Endothelial cell of umbilical vein (primary cell): ENCODE results near the gene NUSAP1. TPM values are rescaled to one million over a fixed set of nuclear protein-coding genes. Genes with fewer than 3 reads are reported as not detected.

ENCODE experiments used
- BruUV-seq: library from RNA; stranded (reverse); fragments of 400-500 nt; replicated peaks from 2 replicates; lab custom pipeline; 2021; lab: Mats Ljungman, UMichigan
- CTCF ChIA-PET: fragments of 300-600, 350-600 bp; sonication (Branson Sonifier 250); formaldehyde crosslinking; loops from one replicate; lab custom pipeline; 2021; ENCODE audit warnings: antibody characterized with exemption, inconsistent platforms; lab: Charles Lee
- POLR2A ChIA-PET: fragments of 300-600, 350-600 bp; sonication (Branson Sonifier 250); formaldehyde crosslinking; loops from one replicate; lab custom pipeline; 2021; ENCODE audit warnings: antibody characterized with exemption, inconsistent platforms; lab: Charles Lee
- DNase-seq: peaks from one replicate; pipeline ENCODE4 v3.0.0-alpha.2; 2011; ENCODE audit warnings: low read depth, low spot score
- FAIRE-seq: peaks from 2 replicates; lab custom pipeline; 2011; peaks lifted over from hg19 to GRCh38; lab: Jason Lieb, UNC
- H2AFZ ChIP-seq: 2 replicates; pipeline ENCODE4 v1.6.0; 2012; ENCODE audit warnings: low read depth, low read length, control low read depth, inconsistent platforms
- H3K27ac ChIP-seq: 2 replicates; pipeline ENCODE4 v1.5.1; 2011; ENCODE audit warnings: low read depth, mild to moderate bottlenecking, control low read depth, low read length, moderate library complexity; ENCODE audit not compliant: insufficient read depth
- H3K27me3 ChIP-seq, 2 experiments: 2 replicates each; pipeline versions ENCODE4 v1.6.0 to v1.6.1; 2011; ENCODE audit warnings: low read length in 2 of 2, mixed read lengths in 1 of 2; ENCODE audit not compliant: control insufficient read depth in 2 of 2, insufficient read depth in 2 of 2
- H3K36me3 ChIP-seq, 2 experiments: 2 replicates in 1 of 2; 3 replicates in 1 of 2; pipeline ENCODE4 v1.5.1; 2011; ENCODE audit warnings: low read length in 2 of 2, mild to moderate bottlenecking in 1 of 2, moderate library complexity in 1 of 2; ENCODE audit not compliant: control insufficient read depth in 2 of 2, insufficient read depth in 2 of 2; ENCODE audit errors: extremely low read depth in 1 of 2
- H3K4me1 ChIP-seq: 3 replicates; pipeline ENCODE4 v1.5.1; 2011; ENCODE audit warnings: mild to moderate bottlenecking, low read length; ENCODE audit not compliant: control insufficient read depth, insufficient read depth; ENCODE audit errors: extremely low read depth
- H3K4me2 ChIP-seq: 2 replicates; pipeline ENCODE4 v1.6.1; 2011; ENCODE audit warnings: low read length, control low read depth, mixed read lengths; ENCODE audit not compliant: insufficient read depth
- H3K4me3 ChIP-seq, 3 experiments: fragments of 200-600 bp in 1 of 3; sonication (generic), shearing (Covaris generic) in 1 of 3; replicated peaks in 1 of 3; 2 replicates each; pipeline ENCODE4 v1.5.1; 2011 to 2016; ENCODE audit warnings: control low read depth in 3 of 3, low read length in 3 of 3, mild to moderate bottlenecking in 2 of 3, inconsistent platforms in 1 of 3, low read depth in 1 of 3, moderate library complexity in 1 of 3; ENCODE audit not compliant: insufficient read depth in 1 of 3
- H3K79me2 ChIP-seq: 2 replicates; pipeline ENCODE4 v1.6.0; 2012; ENCODE audit warnings: low read length, inconsistent platforms; ENCODE audit not compliant: control insufficient read depth, insufficient read depth
- H3K9ac ChIP-seq: replicated peaks from 2 replicates; pipeline ENCODE3; 2011; ENCODE audit warnings: low read length, control low read depth; ENCODE audit not compliant: insufficient read depth; ENCODE audit errors: extremely low read depth
- H3K9me1 ChIP-seq: replicated peaks from 3 replicates; pipeline ENCODE4 v1.6.0; 2011; ENCODE audit warnings: mild to moderate bottlenecking, low read length; ENCODE audit not compliant: control insufficient read depth, insufficient read depth; ENCODE audit errors: extremely low read depth
- H3K9me3 ChIP-seq: replicated peaks from 2 replicates; pipeline ENCODE4 v1.5.1; 2012; ENCODE audit warnings: low read length, inconsistent platforms; ENCODE audit not compliant: control insufficient read depth, insufficient read depth
- H4K20me1 ChIP-seq: replicated peaks from 2 replicates; pipeline ENCODE3; 2011; ENCODE audit warnings: mild to moderate bottlenecking, low read length; ENCODE audit not compliant: control insufficient read depth, insufficient read depth; ENCODE audit errors: extremely low read depth
- CTCF ChIP-seq, 2 donors: IDR thresholded peaks; 1 replicate in 1 of 2; 2 replicates in 1 of 2; pipeline ENCODE4 v1.5.1; 2011; ENCODE audit warnings: low read length in 2 of 2, mild to moderate bottlenecking in 2 of 2, moderate library complexity in 2 of 2, control low read depth in 1 of 2, inconsistent platforms in 1 of 2, low read depth in 1 of 2; ENCODE audit not compliant: insufficient read depth in 1 of 2; ENCODE audit errors: extremely low read depth in 1 of 2
- EZH2 ChIP-seq: IDR thresholded peaks from 2 replicates; pipeline ENCODE4 v1.6.1; 2012; ENCODE audit warnings: borderline replicate concordance, low read depth, mild to moderate bottlenecking, moderate library complexity, low read length, inconsistent platforms; ENCODE audit not compliant: severe bottlenecking
- FOS ChIP-seq: IDR thresholded peaks from 2 replicates; pipeline ENCODE4 v1.6.1; 2011; ENCODE audit warnings: mild to moderate bottlenecking, low read length, moderate library complexity, borderline replicate concordance; ENCODE audit not compliant: insufficient read depth
- GATA2 ChIP-seq: IDR thresholded peaks from 2 replicates; pipeline ENCODE4 v1.7.0; 2011; ENCODE audit warnings: low read depth, mild to moderate bottlenecking, moderate library complexity, mixed read lengths, low read length; ENCODE audit not compliant: insufficient read length, insufficient read depth
- JUN ChIP-seq: IDR thresholded peaks from 2 replicates; pipeline ENCODE4 v1.6.1; 2011; ENCODE audit warnings: borderline replicate concordance, low read depth; ENCODE audit not compliant: insufficient read length, insufficient read depth
- MAX ChIP-seq: IDR thresholded peaks from 2 replicates; pipeline ENCODE4 v1.6.1; 2011; ENCODE audit not compliant: insufficient read depth, insufficient read length
- MYC ChIP-seq: IDR thresholded peaks from one replicate; pipeline ENCODE4 v1.6.1; 2011; ENCODE audit warnings: mild to moderate bottlenecking, low read depth, low read length
- POLR2A ChIP-seq: IDR thresholded peaks from 2 replicates; pipeline ENCODE4 v1.6.1; 2012; ENCODE audit warnings: low read depth, mild to moderate bottlenecking, control low read depth, low read length
- POLR2AphosphoS5 ChIP-seq: IDR thresholded peaks from 2 replicates; pipeline ENCODE4 v1.6.1; 2012; ENCODE audit warnings: low read depth, mild to moderate bottlenecking, control low read depth, low read length, moderate library complexity; ENCODE audit not compliant: insufficient read depth
- dilution Hi-C: fragments of 300-500 bp; cut with MboI; formaldehyde crosslinking; loops from one replicate; pipeline ENCODE4 v1.15.0; 2019; ENCODE audit warnings: low sequenced_read_pairs; ENCODE audit not compliant: extremely low pct_ligation_motif_present
- intact Hi-C: fragments of 100-400 bp; cut with micrococcal nuclease; formaldehyde crosslinking; loops from one replicate; pipeline ENCODE4 v1.10.0; 2022
- polyA plus RNA-seq, 4 experiments: library from polyadenylated mRNA; depleted of rRNA in 3 of 4; stranded (reverse) in 3 of 4; unstranded in 1 of 4; fragments of >200 nt; gene quantifications; 2 replicates each; pipeline versions ENCODE4 v1.2.1 to v1.2.3, GENCODE V29; 2011 to 2012; ENCODE audit warnings: missing spikeins in 1 of 4
- total RNA-seq: library from RNA; stranded (reverse); gene quantifications from 2 replicates; pipeline ENCODE4 v1.2.3, GENCODE V29; 2021

Gene NUSAP1
- total and polyA plus RNA-seq, 2 donors (not counting 3 experiments of a cell fraction or from before 2014, with no cell fraction given), result 43.0 to 109 TPM

GRCh38 chr15:41291065-41291631 lies 41.5 kb upstream of the NUSAP1 start:
- H3K4me2 ChIP-seq, result no peak overlapping the region
- ChIA-PET POLR2A (no interaction called here), CTCF (no interaction called here)
- no peak overlapping the region for H3K27ac ChIP-seq
- H3K4me3 ChIP-seq, result no peak overlapping the region
- H3K9me1 ChIP-seq, result no peaks in the 10 kb centered on the region
- DNase-seq, result no peak
- no peak for TF ChIP-seq MYC
- TF ChIP-seq GATA2, result no peak
- TF ChIP-seq POLR2A, result no peak
- no peak for TF ChIP-seq MAX
- TF ChIP-seq CTCF (IDR thresholded peaks at IDR 0.05; ENCODE audit: extremely low read depth in 1 of 2, insufficient read depth in 1 of 2, low read depth in 1 of 2, low read length in 2 of 2), result no peak
- TF ChIP-seq EZH2, result no peak
- TF ChIP-seq FOS, result no peak
- no peak for TF ChIP-seq JUN
- TF ChIP-seq POLR2AphosphoS5, result no peak
- dilution Hi-C loops, result no loop called here
- no peaks in the 10 kb centered on the region for H3K27me3 ChIP-seq
- H3K4me1 ChIP-seq, result no peaks in the 10 kb centered on the region
- no peak overlapping the region for H3K9ac ChIP-seq
- peaks cover 39% of the 10 kb centered on the region for H3K79me2 ChIP-seq
- no peaks in the 10 kb centered on the region for H4K20me1 ChIP-seq
- no peaks in the 10 kb centered on the region for H3K9me3 ChIP-seq
- FAIRE-seq, result no peak
- no peak overlapping the region for H2AFZ ChIP-seq
- intact Hi-C loops, result no loop called here
- peaks cover 12 to 15% of the 10 kb centered on the region in 2 experiments for H3K36me3 ChIP-seq
- BruUV-seq, result no TSS peak
